RCC 7860 (cell line): ENCODE data around the gene CACNA1H.

Experiments used
- DNase-seq: peaks from one replicate; pipeline ENCODE4 v3.0.0-alpha.2; 2015; ENCODE audit warnings: low spot score
- FAIRE-seq: peaks from 2 replicates; lab custom pipeline; 2012; peaks lifted over from hg19 to GRCh38; lab: Jason Lieb, UNC

Gene CACNA1H

DNA sequence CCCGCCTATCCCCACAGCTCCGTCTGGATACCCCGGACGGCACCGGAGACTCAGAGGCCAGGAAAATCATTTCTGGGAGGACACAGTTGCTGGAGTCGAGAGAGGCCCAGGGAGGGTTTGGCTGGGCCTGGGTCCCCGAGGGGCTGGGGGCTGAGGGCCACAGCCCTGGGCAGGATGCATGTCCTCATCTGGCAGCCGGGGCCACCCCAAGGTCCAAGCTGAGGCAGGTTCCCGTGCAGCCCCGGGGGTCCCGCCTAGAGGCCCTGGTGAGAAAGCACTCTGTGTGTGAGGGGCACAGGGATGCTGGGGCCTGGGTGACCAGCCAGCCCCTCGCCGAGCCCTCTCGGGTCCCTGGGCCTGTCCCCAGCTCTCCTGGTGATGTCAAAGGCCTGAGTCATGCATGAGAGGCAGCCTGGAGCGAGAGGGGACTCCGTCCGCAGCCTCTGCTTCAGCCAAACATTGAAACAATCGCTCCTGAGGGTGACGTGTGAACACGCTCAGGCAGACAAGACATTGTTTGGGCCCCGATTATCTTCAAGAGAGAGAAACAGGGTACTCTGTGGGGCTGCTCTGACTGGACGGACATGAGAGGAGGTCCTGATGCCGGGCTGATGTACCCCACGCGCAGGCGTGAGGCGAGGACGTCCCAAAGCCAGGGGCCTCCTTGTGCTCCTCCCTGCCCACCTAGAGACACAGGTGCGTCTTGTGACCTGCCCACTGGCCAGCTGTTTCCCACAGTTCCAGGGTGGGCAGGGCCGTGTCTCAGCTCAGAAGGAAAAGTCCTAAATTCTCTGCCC lies 31.1 kb upstream of the CACNA1H start:
- FAIRE-seq, result no peak
- no peak for DNase-seq

DNA sequence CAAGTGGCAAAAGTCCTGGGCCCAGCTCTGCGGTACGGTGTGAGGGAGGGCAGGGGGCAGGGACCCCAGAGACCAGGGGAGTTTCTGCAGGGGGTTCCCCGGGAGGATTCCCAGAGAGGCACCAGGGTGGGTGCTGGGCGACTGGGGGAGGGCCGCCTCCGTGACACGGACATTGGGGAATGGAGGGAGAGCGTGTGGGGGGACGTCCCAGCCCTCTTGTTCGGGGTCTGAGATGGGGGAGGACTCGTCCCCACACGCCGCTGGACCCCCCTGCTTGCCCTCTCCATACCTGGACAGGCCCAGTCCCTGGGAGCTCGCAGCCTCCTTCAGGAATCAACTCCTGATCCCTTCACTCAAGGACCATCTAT lies 30.5 kb upstream of the CACNA1H start:
- no peak for FAIRE-seq
- DNase-seq, result no peak

DNA sequence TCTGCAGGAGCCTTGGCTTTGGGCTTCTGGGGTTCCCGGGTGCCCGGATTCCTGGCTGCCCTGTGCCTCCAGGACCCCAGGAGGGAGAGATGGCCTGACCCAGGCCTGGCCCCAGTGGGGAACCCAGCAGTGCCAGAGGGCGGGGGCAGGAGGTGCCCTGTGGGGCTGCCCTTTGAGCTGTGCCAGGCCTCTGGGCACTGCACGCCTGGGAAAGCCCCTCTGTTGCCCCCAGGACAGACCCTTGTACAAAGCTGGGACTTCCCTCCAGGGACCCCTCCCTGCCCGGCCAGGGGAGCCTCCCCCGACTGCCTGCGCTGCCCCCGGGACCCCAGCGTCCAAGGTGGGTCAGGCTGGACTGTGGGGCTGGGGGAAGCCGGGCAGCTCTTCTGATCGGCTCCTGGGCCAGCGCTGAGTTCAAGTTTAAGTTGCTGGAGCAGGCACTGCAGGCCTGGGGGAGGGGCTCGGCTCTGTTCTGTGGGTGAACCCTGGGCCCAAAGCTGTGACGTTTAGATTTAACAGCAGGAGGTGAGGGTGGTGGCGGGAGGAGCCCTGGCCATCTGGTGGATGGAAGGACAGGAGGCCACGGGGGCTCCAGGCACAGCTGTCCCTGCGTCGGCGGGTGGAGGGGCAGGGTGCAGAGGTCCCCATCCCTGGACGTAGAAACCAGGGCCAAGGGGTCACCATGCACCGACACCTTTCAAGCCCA lies 29.2 kb upstream of the CACNA1H start:
- DNase-seq (no peak), FAIRE-seq (no peak)

DNA sequence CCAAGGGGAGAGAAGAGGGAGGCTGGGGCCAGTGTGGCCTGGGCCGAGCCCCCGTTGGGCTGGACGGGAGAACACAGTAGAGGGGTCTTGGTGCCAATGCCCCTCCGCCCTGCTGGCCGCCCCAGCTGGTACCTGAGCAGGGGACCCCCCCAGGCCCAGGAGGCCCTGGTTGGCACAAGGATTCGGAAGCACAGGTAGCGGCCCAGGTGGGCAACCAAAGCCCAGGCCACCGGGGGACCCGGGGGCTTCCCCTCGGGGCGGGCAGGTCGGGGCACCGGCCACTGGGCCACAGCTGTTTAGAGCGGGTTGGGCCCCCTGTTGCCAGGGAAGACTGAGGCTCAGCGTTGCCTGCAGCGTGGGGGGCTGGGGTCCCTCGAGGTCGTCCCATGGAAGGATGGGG lies 28.6 kb upstream of the CACNA1H start:
- DNase-seq, result no peak
- FAIRE-seq, result no peak

DNA sequence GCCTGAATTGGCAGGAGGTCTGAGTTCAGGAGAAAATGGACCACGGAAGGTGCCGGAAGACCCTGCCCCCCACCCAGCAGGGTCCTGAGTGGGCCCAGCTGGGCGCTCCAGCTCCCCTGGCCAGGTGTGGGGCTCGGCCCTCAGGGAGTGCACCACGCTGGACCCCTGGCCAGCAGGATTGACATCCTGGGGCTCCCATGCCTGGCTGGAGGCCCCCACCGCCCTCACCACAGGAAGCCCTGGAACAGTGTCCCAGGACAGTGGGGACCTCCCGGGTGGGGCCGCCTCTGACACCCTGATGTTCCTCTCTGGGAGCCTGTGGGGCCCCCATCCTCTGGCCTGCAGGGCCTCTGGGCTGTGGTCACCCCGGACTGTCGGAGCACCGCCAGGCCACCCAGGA lies 28.1 kb upstream of the CACNA1H start:
- FAIRE-seq (no peak), DNase-seq (no peak)

DNA sequence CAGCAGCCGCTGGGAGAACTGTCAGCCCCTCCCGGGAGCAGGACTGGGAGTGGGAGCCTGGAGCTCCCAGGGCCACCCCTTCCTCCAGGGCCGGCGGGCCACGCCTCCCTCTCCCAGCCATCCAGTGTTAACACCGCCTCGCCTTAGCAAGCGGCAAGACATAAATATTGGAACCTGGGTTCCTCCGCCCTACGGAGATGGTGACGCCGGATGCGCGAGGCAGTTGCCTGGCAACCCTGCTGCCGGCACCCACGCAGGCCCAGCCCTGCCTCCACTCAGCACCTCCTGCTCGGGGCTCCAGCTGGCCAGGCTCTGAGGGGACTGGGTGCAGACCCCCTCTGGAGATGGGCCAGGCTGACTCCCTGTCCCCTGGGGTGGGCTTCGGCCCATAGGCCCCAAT lies 27.4 kb upstream of the CACNA1H start:
- no peak for FAIRE-seq
- DNase-seq, result no peak

DNA sequence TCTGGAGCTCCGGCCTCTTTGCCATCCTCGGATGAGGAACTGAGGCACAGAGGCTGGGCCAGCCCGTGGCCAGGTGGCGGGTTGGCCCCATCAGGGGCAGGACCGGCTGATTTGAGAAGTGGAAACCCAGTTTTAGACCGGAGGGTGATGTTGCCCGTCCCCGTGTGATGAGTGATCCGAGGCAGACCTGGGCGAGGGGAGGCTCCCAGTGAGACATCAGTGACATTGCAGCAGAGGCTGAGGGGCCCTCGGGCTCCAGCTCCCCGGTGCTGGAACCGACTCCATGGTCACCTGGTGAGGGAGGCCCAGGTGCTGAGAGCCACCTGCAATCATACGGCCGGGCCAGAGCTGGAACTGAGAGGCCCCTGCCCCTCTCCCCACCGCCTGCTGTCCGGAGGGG lies 26.9 kb upstream of the CACNA1H start:
- no peak for DNase-seq
- FAIRE-seq, result no peak

DNA sequence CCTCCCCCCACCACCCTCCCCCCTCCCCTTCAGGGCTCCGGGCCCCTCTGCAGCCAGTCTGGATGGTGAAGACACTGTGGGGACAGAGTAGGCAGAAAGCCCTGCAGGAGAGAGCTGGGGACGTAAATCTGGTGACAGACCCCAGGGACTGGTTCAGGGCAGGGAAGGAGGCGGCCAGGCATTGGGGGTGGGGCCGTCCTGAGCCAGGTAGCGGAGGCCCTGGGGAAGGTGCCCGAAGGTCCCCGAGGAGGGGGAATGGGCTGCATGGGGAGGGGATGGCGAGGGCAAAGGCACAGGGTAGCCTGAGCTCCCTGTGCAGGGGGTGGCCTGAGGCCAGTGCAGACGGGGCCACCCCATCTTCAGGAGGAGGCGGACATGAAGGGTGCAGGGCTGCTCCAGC lies 26.3 kb upstream of the CACNA1H start:
- FAIRE-seq, result no peak

DNA sequence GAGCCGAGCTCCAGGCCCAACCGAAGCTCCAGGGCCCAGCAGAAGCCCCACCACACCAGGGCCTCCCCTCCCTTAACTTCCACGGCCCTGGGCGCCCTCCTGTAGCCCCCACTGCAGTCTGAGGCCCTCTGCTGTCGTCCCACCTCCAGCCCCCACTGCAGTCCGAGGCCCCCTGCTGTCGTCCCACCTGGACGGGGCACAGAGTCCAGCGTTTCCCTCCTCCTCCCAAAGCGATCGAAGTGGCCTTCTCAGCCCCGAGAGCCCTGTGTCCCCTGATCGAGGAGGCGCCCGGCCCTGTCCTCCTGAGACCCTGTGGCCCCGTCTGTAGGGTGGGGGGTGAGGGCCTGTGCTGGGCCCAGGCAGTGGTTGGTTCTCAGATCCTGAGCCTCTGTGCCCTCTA lies 25.8 kb upstream of the CACNA1H start:
- FAIRE-seq, result no peak

More for the DNA sequence above, 26.3 kb upstream of the CACNA1H start:
- DNase-seq, result no peak

DNA sequence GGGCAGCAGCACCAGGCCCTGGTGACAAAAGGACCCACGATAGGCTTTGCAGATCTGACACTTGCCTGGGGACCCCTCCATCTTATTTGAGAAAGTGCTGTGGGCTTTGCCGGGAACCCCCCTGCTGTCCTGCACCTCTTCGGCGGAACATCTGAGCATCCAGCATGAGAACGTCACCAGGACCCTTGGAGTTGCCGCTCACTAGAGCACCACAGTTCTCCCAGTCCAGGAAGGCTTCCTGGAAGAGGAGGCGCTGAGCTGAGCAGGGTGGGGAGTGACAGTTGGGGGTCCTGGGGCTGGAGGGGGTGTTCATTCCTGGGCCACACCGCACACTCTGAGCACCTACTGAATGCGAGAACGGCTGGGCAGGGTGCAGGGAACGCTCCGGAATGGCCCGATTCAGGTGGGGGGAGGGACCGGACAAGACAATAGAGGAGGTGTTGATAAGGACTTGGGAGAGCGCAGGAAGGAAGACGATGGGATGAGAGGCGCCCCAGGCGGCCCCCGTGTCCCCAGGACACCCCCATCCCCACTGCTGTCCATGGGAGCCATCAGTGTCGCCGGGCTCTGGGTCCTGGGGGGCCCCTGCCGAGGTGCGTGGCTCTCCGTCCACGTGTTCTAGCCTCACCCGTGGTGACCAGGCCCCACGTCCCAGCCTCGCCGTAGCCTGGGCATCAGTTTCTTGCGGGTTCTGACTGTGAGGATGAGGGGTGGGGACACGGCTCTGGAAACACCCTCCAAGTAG lies 24.8 kb upstream of the CACNA1H start:
- FAIRE-seq (no peak), DNase-seq (no peak)

More for the DNA sequence above, 25.8 kb upstream of the CACNA1H start:
- no peak for DNase-seq

DNA sequence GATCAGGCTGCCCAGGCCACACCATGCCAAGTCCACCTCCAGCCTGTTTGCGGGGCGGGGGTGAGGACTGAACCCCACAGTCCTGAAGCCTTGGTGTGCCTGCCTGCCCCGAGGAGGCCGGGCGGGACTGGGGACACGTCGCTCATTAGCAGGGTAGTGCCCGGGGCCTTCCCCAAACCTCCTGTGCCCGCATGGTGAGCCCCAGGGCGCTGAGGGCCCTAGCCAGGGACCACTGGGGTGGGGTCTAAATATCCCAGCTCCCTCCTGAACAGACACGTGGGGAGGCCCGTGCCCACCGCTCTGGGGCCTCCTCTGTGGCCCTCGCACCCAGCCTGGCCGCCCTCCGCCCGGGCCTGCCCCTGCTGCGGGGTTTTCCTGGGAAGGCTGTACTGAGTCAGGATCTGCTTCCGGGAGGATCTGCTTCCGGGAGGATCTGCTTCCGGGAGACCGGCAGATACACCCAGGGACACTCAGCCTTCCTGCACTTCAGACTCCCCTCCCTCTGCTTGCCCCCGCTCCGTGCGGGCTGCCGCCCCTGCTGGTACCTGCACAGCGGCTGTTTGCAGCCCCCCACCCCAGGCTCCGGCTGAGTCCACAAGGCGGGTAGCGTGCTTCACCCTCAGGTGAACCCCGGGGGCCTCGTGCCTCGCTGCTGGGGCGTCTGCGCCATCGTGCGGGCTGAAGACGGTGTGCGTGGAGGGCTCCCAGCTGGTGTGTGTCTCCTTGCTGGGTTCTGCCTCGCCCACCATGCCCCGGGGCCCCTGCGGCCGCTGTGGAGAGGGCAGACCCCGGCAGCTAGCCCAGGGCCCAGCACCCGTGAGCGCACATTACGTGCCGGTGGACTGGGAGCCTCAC lies 23.6 kb upstream of the CACNA1H start:
- no peak for FAIRE-seq
- DNase-seq, result no peak

DNA sequence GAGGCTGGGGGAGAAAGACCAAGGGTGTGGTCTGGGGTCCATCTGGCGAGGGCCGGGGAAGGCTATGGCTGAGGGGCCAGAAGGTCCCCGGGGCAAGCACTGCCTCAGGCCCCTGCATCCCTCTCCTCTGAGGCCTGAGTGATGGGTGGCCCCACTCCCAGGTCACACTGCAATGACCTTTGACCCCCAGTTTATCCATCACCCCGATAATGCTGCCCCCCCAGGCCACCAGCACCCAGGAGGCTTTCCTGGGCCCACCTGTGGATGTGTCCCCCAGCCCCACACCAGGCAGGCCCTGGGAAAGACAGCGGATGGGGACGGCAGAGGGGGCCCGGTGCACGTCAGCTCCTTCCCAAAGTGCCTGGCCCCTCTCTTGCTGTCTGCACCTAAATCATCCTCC lies 22.5 kb upstream of the CACNA1H start:
- FAIRE-seq, result no peak
- DNase-seq, result no peak

DNA sequence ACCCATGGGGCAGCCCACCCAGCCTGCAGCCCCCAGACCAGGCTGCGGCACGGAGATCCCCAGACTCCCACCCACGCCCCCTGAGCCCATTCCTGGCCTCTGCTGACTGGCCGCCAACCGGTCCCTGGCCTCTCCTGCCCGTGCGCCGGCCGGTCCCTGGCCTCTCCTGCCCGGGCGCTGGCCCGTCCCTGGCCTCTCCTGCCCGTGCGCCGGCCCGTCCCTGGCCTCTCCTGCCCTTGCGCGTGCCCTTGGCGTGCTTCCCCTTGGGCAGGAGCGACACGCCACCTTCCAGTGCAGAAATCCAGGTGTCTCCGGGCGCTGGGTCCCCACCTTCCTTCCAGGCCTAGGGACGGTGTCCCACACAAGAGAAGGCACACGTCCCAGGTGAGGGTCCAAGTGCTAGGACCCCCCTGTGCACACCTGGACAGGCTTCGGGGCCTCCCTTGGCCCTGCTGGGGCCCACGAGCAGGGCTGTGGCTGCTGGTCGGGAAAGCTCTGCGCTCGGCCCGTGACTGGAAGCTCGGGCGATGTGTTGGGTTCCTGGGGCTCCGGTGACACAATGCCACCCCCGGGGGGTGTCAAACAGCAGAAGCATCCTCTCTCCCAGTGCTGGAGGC lies 21.4 kb upstream of the CACNA1H start:
- DNase-seq, result no peak
- no peak for FAIRE-seq

DNA sequence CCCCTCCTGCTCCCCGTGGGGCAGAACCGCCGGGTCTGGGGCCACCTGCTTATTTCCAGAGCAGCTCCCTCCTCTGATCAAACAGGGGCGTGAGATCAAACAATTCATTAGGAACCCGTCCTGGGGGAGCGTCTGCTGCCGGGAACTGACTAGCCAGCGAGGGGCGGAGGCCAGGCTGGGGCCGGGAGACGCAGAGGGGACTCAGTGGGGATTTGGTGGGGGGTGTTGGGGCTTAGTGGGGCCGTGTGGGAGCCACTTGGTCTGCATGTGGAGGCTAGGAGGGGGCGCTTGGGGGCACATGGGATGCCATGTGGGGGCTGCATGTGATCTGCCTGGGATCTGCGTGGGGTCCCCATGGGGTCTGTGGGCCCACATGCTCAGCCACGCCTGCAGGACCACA lies 20.5 kb upstream of the CACNA1H start:
- FAIRE-seq (no peak), DNase-seq (no peak)

DNA sequence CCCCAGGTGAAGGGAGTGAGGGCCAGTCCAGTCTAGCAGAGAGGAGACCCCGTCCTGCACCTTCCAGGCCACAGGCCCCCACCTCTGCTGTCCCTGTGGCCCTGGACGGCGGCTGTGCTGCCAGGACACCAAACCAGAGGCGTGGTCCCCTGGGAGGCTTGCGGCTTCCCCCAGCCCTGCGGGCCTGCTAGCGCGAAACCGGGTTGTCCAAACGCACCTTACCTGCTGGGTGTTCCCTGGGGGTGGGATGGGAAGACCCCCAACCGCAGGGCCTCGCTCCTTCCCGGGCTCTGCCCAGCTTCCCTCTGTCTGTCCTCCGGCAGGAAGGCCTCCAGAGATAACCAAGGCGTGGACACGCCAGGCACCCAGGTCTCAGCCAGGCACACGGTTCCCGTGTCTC lies 19.6 kb upstream of the CACNA1H start:
- DNase-seq (no peak), FAIRE-seq (no peak)

DNA sequence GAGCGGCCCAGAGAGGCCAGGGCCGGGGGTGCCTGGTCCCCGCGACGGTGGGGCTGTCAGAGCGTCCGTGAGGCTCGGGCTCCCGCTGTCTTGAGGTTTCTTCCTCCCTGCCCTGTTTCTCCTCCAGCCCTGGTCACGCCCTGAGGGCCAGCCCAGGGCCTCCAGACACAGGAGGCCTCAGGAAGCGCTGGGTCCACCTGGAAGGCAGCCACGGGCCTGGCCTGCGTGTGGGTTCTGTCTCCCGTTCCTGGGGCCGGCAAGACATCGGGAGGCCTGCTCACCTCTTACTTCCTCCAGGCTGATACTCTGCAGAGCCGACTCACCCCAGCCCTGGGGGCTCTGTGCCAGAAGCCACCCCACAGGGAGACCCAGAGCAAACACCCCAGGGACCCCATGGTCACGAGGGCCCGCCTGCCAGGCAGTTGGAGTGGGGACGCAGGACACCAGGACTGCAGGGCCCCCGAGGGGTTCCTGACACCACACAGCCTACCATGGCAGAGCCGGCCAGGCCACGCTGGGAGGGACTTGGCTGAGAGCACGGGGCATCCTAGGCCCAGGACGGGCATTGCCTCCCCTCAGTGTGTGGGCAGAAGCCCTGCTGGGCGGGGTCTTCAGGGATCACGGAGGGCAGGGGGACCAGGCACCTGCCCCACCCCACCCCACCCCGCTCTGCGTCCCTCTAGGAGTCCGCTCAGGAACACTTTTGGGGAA lies 18.9 kb upstream of the CACNA1H start:
- no peak for DNase-seq
- no peak for FAIRE-seq

DNA sequence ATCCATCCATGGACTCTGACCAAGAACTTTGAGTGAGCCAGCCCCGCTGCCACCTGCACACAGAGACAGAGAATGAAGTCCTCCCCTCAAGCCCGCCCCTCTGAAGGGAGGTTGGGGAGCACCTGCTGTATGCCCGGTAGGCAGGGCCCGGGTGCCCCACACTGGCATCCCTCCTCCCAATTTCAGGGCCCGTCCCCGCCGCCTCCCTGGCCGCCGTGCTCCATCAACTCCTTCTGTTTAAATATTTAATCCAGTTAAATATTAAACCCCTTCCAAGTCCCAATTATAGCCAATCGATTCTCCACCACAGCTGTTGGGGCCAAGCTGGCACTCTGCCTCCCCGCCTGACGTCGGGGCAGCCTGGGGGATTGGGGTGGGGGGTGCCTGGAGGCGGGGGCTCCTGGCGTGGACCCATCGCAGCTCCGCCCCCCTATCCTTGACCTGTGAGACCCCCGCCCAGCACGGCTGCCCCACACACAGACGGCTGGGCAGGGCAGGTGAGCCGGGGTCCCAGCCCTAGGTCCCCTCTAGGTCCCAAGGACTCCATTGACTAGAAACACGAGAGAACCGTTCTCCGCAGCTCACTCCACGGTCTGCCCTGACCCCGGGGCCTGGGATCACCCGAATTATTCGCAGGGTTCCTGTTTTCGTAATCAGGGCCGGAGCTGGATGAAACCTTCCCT lies 18.0 kb upstream of the CACNA1H start:
- DNase-seq, result no peak
- no peak for FAIRE-seq

DNA sequence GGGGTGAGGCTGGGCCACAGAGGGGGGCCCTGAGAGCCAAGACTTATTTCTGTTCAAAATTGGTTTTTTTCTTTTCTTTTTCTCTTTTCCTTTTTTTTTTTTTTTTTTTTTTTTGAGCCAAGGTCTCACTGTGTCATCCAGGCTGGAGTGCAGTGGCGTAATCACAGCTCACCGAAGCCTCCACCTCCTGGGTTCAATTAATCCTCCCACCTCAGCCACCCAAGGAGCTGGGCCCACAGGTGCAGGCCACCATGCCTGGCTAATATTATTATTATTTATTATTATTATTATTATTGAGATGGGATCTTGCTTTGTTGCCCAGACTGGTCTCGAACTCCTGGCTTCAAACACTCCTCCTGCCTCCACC lies 17.5 kb upstream of the CACNA1H start:
- FAIRE-seq (no peak), DNase-seq (no peak)

DNA sequence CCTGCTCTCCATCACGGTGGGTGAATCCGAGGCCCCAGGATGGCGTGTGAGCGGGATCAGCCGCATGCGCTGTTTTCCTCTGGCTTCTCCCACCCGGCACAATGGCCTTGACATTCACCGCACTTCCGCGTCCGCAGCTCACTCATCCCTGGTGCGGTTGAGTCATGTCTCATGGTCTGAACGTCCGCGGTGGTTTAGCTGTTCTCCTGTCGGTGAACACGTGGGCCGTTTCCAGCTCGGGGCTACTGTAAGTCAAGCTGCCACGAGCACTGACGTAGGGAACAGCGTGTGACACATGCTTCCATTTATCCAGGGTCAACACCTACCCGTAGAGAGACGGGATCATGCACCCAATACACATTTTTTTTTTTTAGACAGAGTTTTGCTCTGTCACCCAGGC lies 15.3 kb upstream of the CACNA1H start:
- DNase-seq (peak; percentile 62), FAIRE-seq (peak; percentile 61)
